OCI-LY7 (cell line): Measurements from ENCODE around the gene PDCD1.

ENCODE experiments used
- CTCF ChIP-seq: fragments of 200-600 bp; sonication (generic); conservative IDR thresholded peaks from 2 replicates; pipeline ENCODE4 v1.5.1; 2014; ENCODE audit warnings: mild to moderate bottlenecking, antibody characterized with exemption, low read length, moderate library complexity, mixed read lengths
- EZH2phosphoT487 ChIP-seq: fragments of 200-600 bp; sonication (generic); IDR thresholded peaks from 2 replicates; pipeline ENCODE4 v1.6.1; 2018; ENCODE audit warnings: low read depth, borderline replicate concordance, mild to moderate bottlenecking, mixed run types, antibody characterized with exemption, low read length, moderate library complexity, mixed read lengths

GRCh38 chr2:241822264-241822623, 36.5 kb downstream of the PDCD1 start:
- no peak for TF ChIP-seq CTCF
- no peak for TF ChIP-seq EZH2phosphoT487
